Activated T-cell treated with anti-CD3 and anti-CD28 coated beads, Interleukin-2, amount 50 U/mL, for 4 hours (primary cell): ENCODE results near the gene COL1A1. TPM values are rescaled to one million over a fixed set of nuclear protein-coding genes. Genes with fewer than 3 reads are reported as not detected.

Source experiments
- ATAC-seq, 2 donors: fragments of 200-7000 bp; cut with Tn5 transposase; one replicate each; pipeline ENCODE4 v1.10.0; 2021
- DNase-seq: peaks from one replicate; pipeline ENCODE4 v3.0.0-alpha.2; 2020
- H3K27me3 Mint-ChIP-seq: one replicate; pipeline ENCODE4 v1.8.0; 2021; ENCODE audit warnings: low read depth, mixed read lengths
- H3K36me3 Mint-ChIP-seq: one replicate; pipeline ENCODE4 v1.8.0; 2022; ENCODE audit warnings: mixed read lengths; ENCODE audit not compliant: insufficient read depth
- H3K4me1 Mint-ChIP-seq: one replicate; pipeline ENCODE4 v1.8.0; 2021; ENCODE audit warnings: low read depth, mixed read lengths
- H3K4me3 Mint-ChIP-seq: one replicate; pipeline ENCODE4 v1.8.0; 2021; ENCODE audit warnings: mild to moderate bottlenecking, moderate library complexity, mixed read lengths
- H3K9me3 Mint-ChIP-seq: one replicate; pipeline ENCODE4 v1.8.0; 2021; ENCODE audit warnings: mixed read lengths
- total RNA-seq, 3 donors: library from RNA; stranded (reverse); gene quantifications; one replicate each; pipeline ENCODE4 v1.2.1, GENCODE V29; 2021

Gene COL1A1
- total RNA-seq, 3 donors from 2014 or later = 1.6 to 3.2 (median 2.8) TPM

DNA sequence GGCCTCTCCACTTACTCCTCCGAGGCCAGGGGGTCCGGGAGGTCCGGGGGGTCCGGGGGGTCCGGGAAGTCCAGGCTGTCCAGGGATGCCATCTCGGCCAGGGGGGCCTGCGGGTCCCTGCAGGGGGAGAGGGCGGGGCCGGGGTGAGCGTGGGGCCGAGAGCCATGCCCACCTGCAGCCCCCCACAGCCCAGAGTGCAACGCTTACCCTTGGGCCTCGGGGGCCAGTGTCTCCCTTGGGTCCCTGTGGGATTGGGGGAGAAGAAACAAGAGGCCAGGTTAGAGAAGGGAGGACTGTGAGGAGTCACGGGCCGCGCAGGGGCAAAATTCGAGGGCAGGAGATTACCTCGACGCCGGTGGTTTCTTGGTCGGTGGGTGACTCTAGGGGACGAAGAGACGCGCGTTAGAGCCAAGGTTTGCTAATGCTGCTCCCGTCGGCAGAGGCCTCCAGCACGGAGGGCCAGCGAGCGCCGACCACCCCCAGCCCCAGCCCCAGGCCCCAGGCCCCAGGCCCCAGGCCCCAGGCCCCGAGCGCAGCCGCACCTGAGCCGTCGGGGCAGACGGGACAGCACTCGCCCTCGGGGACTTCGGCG lies 2.1 kb downstream of the COL1A1 start:
- Mint-ChIP-seq H3K9me3 (no peaks in the 10 kb centered on the region), H3K4me1 (peaks cover 21% of the 10 kb centered on the region), H3K36me3 (no peaks in the 10 kb centered on the region), H3K4me3 (no peak overlapping the region), H3K27me3 (peaks cover 44% of the 10 kb centered on the region)
- no peak for ATAC-seq
- DNase-seq = no peak

DNA sequence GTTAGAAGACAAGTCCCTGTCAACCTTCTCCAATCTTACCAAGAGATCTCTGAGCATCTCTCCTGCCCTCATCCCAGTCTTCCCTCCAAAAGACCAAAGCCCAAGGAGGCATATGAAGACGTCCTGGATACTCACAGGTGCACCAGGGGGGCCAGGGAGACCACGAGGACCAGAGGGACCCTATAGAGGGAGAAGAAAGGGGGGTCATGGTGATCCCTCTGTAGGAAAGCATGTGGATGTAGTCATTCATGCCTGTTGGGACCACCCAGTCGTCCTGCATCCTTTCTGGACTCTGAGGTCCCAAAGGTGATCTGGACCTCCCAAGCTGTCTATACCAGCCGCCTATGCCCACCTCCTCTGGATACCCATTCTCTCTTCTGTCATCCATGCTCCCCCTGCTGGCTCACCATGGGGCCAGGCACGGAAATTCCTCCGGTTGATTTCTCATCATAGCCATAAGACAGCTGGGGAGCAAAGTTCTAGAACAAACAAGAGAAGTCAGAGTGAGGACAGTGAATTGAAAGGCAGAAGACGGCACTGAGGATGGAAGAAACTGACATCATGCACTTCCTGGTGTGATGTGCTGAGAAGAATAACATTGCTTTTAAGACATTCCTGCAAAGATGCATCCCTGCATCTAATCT lies 3.3 kb downstream of the COL1A1 start:
- Mint-ChIP-seq H3K27me3 (peaks cover 36% of the 10 kb centered on the region), H3K36me3 (no peaks in the 10 kb centered on the region), H3K4me3 (no peak overlapping the region), H3K9me3 (no peaks in the 10 kb centered on the region), H3K4me1 (peaks cover 21% of the 10 kb centered on the region)
- ATAC-seq (no peak), DNase-seq (peak; percentile 59)

DNA sequence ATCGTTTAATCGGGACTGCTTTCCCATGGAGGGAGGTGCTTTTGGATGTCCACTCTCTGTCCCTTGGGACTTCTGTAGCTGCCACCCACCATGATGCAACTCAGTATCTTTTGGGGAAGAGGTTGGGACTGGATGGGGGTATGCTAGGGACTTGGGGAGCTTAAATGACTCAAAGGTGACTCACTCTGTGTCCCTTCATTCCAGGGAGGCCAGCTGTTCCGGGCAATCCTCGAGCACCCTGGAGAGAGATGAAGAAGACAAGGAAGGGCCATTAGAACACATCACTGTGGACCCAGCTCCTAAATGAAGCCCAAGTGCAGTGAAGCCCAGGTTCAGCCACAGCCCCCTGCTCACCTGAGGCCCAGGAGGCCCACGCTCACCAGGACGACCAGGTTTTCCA lies 4.6 kb downstream of the COL1A1 start:
- no peak for DNase-seq
- Mint-ChIP-seq H3K9me3 (no peaks in the 10 kb centered on the region), H3K4me1 (peaks cover 21% of the 10 kb centered on the region), H3K4me3 (no peak overlapping the region), H3K27me3 (peaks cover 23% of the 10 kb centered on the region), H3K36me3 (no peaks in the 10 kb centered on the region)
- no peak for ATAC-seq

DNA sequence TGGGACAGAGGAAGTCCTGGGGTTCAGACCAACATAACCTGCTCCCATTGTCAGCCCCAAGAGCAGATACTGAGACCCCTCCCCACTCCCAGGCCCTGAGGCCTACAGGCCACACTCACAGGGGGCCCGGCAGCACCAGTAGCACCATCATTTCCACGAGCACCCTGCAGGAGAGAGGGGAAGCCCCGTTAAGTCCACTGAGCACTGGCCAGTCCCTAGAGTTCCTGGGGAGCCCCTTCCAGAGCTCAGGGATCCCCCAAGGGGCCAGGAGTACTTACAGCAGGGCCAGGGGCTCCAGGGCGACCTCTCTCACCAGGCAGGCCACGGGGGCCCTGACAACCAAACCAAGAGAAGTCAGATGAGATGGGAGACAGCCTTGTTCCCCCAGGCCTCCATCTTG lies 5.4 kb downstream of the COL1A1 start:
- H3K4me3 Mint-ChIP-seq = no peak overlapping the region
- H3K36me3 Mint-ChIP-seq = no peaks in the 10 kb centered on the region
- H3K9me3 Mint-ChIP-seq = no peaks in the 10 kb centered on the region
- H3K27me3 Mint-ChIP-seq = peaks cover 15% of the 10 kb centered on the region
- peaks cover 17% of the 10 kb centered on the region for H3K4me1 Mint-ChIP-seq
- no peak for ATAC-seq
- DNase-seq = no peak

DNA sequence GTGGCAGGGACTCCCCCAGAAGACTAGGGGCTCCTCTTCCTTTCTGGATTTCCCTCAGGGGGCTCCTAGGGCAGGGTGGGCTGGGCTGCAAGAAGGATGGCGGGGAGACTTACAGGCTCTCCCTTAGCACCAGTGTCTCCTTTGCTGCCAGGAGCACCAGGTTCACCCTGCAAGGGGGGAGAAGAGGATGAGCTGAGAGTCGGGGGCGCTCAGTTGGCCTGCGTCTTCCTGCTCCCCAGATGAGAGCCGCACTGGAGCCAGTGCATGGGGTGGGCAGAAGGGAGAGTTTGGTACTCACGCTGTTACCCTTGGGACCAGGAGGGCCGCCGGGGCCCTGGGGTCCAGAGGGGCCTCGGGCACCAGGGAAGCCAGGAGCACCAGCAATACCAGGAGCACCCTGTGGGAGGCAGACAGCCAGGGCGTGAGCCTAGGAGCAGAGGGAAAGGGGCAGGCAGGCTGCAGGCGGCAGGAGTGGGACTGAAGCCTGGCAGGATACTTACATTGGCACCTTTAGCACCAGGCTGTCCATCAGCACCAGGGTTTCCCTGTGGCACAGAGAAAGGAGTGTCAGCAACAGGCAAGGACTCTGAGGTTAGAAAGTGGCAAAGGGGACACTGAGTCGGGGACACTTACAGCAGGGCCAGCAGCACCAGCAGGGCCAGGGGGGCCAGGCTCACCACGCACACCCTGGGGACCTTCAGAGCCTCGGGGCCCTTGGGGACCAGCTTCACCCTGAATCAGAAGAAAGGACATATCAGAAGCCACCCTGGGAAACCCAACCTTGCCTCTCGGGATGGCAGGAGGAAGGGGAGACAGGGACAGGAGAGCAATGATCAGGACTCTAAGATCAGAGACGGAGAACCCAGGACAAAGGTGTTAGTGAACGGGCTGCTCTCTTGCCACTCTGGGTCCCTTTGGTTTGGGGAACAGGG lies 6.2 kb downstream of the COL1A1 start:
- Mint-ChIP-seq H3K36me3 (no peaks in the 10 kb centered on the region), H3K4me3 (no peak overlapping the region), H3K27me3 (peaks cover 9% of the 10 kb centered on the region), H3K9me3 (no peaks in the 10 kb centered on the region), H3K4me1 (peaks cover 12% of the 10 kb centered on the region)
- no peak for ATAC-seq
- DNase-seq = no peak

DNA sequence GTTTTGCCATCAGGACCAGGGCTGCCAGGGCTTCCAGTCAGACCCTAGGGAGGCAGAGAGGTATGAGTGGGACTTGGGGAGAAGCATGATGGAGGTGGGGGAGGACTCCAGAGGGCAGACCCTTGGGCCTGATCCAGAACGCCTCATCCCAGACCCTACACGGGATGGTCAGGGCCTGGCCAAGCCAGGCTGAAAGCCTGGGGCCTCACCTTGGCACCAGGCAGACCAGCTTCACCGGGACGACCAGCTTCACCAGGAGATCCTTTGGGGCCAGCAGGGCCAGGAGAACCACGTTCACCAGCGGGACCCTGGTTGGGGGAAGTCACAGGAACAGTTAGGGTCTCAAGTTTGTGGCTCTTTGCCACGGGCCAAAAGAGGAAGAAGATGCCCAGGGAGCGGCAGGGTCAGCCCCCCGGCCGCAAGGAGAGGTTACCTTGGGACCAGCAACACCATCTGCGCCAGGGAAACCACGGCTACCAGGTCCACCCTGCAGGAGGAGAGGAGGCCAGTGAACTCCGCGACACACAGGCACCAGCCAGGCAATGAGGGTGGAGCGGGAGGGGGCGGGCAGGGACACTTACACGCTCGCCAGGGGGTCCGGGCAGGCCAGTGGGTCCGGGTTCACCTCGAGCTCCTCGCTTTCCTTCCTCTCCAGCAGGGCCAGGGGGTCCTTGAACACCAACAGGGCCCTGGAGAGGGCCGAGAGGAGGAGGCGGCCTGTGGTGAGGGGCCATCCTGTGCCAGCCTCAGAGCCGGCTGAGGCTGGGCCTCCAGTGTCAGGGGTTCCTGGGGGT lies 7.1 kb downstream of the COL1A1 start:
- ATAC-seq = no peak
- H3K27me3 Mint-ChIP-seq = peaks cover 9% of the 10 kb centered on the region
- H3K4me3 Mint-ChIP-seq = no peak overlapping the region
- H3K9me3 Mint-ChIP-seq = no peaks in the 10 kb centered on the region
- DNase-seq = no peak
- peaks cover 8% of the 10 kb centered on the region for H3K4me1 Mint-ChIP-seq
- H3K36me3 Mint-ChIP-seq = no peaks in the 10 kb centered on the region

DNA sequence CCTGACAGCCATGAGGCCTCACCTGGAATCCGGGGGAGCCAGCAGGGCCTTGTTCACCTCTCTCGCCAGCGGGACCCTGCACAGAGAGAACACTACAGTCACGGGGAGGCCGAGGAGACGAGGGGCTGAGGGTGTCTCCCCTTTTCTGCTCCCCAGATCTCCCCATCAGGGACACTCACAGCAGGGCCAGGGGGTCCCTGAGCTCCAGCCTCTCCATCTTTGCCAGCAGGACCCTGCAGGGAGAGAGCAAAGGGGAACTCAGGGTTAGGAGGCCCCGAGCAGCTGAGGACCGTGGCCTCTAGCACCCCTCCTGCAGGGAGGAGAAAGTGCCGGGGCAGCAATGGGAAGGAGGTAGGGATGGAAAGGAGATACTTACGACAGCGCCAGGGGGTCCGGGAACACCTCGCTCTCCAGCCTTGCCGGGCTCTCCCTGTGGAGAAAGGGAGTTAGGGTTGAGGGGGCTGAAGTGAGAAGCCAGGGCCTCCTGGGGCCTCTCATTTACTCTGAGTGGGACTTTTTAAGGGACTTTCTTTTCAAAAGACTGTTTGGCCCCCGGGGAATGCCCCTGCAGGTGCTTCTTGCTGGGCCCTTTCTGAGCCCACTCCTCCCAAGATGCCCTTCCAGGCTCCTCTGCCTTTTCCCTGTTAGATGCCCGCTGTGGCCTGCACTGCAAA lies 8.7 kb downstream of the COL1A1 start:
- no peak for DNase-seq
- Mint-ChIP-seq H3K27me3 (peaks cover 2% of the 10 kb centered on the region), H3K36me3 (no peaks in the 10 kb centered on the region), H3K9me3 (no peaks in the 10 kb centered on the region), H3K4me3 (no peak overlapping the region), H3K4me1 (no peaks in the 10 kb centered on the region)
- no peak for ATAC-seq

DNA sequence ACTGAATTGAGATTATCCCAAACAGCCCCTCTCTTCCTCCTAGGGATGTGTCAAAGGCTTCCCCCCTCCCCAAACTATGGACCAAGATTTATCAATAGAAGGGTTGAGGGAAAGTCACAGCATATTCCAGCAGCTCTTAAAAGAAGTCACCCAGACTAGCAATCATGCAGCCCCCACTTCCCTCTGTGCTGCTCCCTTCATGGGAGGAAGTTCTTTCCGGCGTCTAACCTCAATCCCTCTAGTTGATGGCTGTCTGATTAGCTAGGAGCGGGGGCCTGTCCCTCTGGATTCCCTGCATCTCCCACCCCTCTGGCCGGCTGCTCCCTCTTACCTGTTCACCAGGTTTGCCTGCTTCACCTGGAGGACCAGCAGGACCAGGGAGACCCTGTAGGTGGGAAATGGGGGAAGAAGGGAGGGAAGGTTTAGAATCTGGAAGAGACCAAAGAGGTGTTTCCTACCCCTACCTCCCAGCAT lies 9.2 kb downstream of the COL1A1 start:
- Mint-ChIP-seq H3K4me1 (no peaks in the 10 kb centered on the region), H3K9me3 (no peaks in the 10 kb centered on the region), H3K27me3 (peaks cover 3% of the 10 kb centered on the region), H3K36me3 (no peaks in the 10 kb centered on the region), H3K4me3 (no peak overlapping the region)
- ATAC-seq = no peak
- DNase-seq = no peak

DNA sequence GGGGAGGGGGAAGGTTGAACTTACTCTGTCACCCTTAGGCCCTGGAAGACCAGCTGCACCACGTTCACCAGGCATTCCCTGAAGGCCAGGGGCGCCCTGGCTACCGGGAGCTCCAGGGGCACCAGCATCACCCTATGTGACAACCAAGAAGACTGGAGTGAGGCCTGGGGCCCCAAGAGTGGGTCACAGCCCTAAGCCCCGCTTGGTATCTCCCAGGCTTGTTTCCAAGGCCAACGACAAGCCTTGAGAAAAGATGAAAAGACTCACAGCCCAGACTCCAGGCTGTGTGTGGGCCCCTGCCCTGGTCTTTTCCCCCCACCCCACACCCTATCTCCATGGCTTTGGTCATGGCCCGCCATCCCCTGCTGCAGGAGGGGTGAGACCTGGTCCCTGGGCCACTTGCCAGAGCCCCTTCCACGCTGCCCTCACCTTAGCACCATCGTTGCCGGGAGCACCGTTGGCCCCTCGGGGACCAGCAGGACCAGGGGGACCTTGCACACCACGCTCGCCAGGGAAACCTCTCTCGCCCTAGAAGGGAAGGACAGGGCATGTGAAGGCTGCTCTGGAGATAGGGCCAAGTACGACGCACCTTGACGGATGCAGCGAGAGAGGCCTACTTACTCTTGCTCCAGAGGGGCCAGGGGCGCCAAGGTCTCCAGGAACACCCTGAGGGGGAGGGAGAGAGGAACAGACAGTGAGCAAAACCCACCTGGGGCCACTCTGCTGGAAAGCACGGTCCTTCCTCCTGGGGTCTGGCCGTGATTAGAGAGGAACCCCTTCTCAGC lies 9.9 kb downstream of the COL1A1 start:
- ATAC-seq = no peak
- no peaks in the 10 kb centered on the region for H3K4me1 Mint-ChIP-seq
- no peaks in the 10 kb centered on the region for H3K9me3 Mint-ChIP-seq
- DNase-seq = no peak
- H3K36me3 Mint-ChIP-seq = no peaks in the 10 kb centered on the region
- H3K27me3 Mint-ChIP-seq = peaks cover 2% of the 10 kb centered on the region
- H3K4me3 Mint-ChIP-seq = no peak overlapping the region

DNA sequence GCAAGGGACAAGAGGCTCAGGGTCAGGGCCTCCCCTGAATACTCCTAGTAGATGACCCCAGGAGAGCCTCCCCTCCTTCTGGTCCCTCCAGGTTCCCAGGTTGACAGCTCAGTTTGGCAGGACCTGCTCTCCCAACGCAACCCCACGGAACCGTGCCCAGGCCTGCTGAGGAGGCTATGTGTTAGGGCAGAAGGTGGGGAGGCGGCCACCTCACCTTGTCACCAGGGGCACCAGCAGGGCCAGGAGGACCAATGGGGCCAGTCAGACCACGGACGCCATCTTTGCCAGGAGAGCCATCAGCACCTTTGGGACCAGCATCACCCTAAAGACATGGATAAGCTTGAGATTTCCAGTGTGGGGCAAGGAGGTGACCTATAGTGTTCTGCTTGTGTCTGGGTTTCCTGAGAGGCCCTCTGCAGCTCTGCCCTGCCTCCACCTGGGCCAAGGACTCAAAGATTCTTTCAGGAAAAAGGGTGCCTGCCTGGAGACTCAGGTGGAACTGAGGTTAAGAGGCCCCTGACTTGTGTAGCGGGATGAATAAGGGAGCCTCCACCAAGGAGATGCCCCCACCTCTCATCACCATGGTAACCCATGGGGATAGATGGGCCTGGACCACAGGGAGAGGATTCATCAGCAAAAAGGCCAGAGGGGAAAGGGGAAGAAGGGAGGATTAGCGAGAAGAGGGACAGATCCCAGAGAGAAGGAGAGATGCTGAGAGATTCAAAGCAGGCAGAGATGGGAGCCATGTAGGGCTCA lies 10.7 kb downstream of the COL1A1 start:
- Mint-ChIP-seq H3K9me3 (no peaks in the 10 kb centered on the region), H3K4me3 (peak overlapping the region; percentile 28), H3K36me3 (no peaks in the 10 kb centered on the region), H3K27me3 (peaks cover 2% of the 10 kb centered on the region), H3K4me1 (no peaks in the 10 kb centered on the region)
- no peak for DNase-seq
- no peak for ATAC-seq

DNA sequence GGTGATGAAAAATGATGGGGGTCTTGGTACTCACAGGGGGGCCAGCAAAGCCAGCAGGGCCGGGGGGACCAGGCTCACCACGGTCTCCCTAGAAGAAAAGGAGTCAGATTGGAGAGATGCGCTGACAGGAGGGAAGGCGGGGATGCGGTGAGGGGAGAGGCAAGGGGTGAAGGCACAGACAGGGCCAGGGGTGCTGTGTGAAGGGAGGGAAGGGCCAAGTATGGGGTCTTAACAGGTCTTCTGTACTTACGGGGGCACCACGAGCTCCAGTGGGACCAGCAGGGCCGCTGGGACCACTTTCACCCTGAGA lies 11.2 kb downstream of the COL1A1 start:
- Mint-ChIP-seq H3K36me3 (no peaks in the 10 kb centered on the region), H3K27me3 (peaks cover 2% of the 10 kb centered on the region), H3K9me3 (no peaks in the 10 kb centered on the region), H3K4me3 (no peak overlapping the region), H3K4me1 (no peaks in the 10 kb centered on the region)
- no peak for ATAC-seq
- no peak for DNase-seq

DNA sequence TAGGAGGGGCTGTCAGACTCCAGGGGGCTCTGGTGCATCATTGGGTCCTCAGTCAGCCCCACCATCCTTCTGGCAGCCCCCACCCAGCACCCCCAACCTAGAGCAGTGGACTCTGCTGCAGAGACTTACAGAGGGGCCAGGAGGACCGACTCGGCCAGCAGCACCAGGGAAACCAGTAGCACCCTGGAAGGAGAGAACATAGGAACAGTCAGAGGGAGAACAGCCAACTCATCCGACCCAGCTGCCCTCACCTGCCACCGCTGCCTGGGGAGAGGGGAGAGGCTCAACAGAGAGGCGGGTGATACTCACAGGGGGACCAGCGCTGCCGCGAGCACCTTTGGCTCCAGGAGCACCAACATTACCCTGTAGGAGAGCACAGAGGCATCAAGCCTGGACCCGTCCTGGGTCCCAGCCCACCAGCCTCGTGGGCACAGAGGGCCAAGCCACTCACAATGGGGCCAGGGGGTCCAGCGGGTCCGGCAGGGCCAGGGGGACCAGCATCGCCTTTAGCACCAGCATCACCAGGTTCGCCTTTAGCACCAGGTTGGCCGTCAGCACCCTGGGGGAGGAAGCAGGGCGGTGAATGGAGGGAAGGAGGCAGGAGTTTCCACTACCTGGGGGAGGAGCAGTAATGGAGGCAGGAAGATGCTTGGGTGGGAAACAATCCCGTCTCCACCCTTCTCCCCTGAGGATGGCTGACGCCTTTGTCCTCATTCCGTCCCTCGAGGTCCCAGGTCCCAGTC lies 11.7 kb downstream of the COL1A1 start:
- H3K9me3 Mint-ChIP-seq = no peaks in the 10 kb centered on the region
- H3K36me3 Mint-ChIP-seq = no peaks in the 10 kb centered on the region
- H3K4me1 Mint-ChIP-seq = peaks cover under 1% of the 10 kb centered on the region
- ATAC-seq = no peak
- H3K27me3 Mint-ChIP-seq = peaks cover 2% of the 10 kb centered on the region
- no peak for DNase-seq
- H3K4me3 Mint-ChIP-seq = no peak overlapping the region
